HG03108 (cell line): ENCODE measurements around the gene SELENOW.
"Not testable (repeated sequence)": the region's sequence is repeated elsewhere in the genome, so short reads cannot be mapped to it uniquely, and the experiment has no call there.

Source experiments
- ATAC-seq: cut with Tn5 transposase; IDR thresholded peaks from one replicate; pipeline ENCODE4 v1.9.1; 2021; ENCODE audit warnings: moderate library complexity; ENCODE audit not compliant: unreplicated experiment

The SELENOW gene

GRCh38 chr19:47778049-47778953 is at the start of gene SELENOW:
SELENOW (plus strand) TSS chr19:47778703; CDS start chr19:47778786, 83 bp downstream.
- ATAC-seq, result peak; percentile 88

- no peak for ATAC-seq
Observed at GRCh38 chr19:47729468-47729798, 49.1 kb upstream of the SELENOW start.

- no peak for ATAC-seq
Observed at GRCh38 chr19:47729799-47730520, 48.5 kb upstream of the SELENOW start.

- no peak for ATAC-seq
Observed at GRCh38 chr19:47730521-47730889, 48.0 kb upstream of the SELENOW start.

GRCh38 chr19:47730910-47731309 is 47.6 kb upstream of the SELENOW start:
- ATAC-seq, result no peak

- no peak for ATAC-seq
Observed at GRCh38 chr19:47735131-47735530, 43.4 kb upstream of the SELENOW start.

- ATAC-seq, result no peak
Observed at GRCh38 chr19:47740866-47741519, 37.5 kb upstream of the SELENOW start.

- ATAC-seq, result no peak
Observed at GRCh38 chr19:47741544-47742140, 36.9 kb upstream of the SELENOW start.

- ATAC-seq, result no peak
Observed at GRCh38 chr19:47742634-47743033, 35.9 kb upstream of the SELENOW start.

- peak; percentile 61 for ATAC-seq
Observed at GRCh38 chr19:47745010-47745901, 33.2 kb upstream of the SELENOW start, which contains the start of gene NOP53. NOP53 (plus strand) TSS chr19:47745546; CDS start chr19:47745560, 14 bp downstream.

- not testable (repeated sequence) for ATAC-seq
Observed at GRCh38 chr19:47746129-47746528, 32.4 kb upstream of the SELENOW start.

GRCh38 chr19:47749326-47749725 is 29.2 kb upstream of the SELENOW start:
- ATAC-seq, result no peak

- no peak for ATAC-seq
Observed at GRCh38 chr19:47750752-47751151, 27.8 kb upstream of the SELENOW start.

- ATAC-seq, result no peak
Observed at GRCh38 chr19:47752440-47753211, 25.9 kb upstream of the SELENOW start.

GRCh38 chr19:47754206-47755064 is 24.1 kb upstream of the SELENOW start:
- ATAC-seq, result no peak

- no peak for ATAC-seq
Observed at GRCh38 chr19:47755065-47755761, 23.3 kb upstream of the SELENOW start.

- no peak for ATAC-seq
Observed at GRCh38 chr19:47755762-47756626, 22.5 kb upstream of the SELENOW start.
